Gastroesophageal sphincter (tissue), 3 donors: ENCODE measurements around the gene MAP10.

ENCODE experiments used
- EP300 ChIP-seq: sonication (generic); formaldehyde crosslinking; IDR thresholded peaks from one replicate; pipeline ENCODE4 v1.6.1; 2017; ENCODE audit warnings: antibody characterized with exemption, mild to moderate bottlenecking
- POLR2A ChIP-seq, 2 donors: fragments of 450-650 bp; IDR thresholded peaks; one replicate each; pipeline ENCODE4 v1.6.1; 2017; ENCODE audit warnings: antibody characterized with exemption in 2 of 2, mild to moderate bottlenecking in 2 of 2, moderate library complexity in 1 of 2
- TF ChIP-seq, protein P1 (sequence below), 4 experiments: fragments of 200-600 bp in 2 of 4; fragments of 450-650 bp in 2 of 4; sonication (generic) in 1 of 4; IDR thresholded peaks; one replicate each; pipeline ENCODE4 v1.5.1; 2017 to 2019; ENCODE audit warnings: antibody characterized with exemption in 4 of 4, mild to moderate bottlenecking in 2 of 4, moderate library complexity in 2 of 4

GRCh38 chr1:232795497-232796053, 9.6 kb upstream of the MAP10 start:
- TF ChIP-seq, protein P1, sequence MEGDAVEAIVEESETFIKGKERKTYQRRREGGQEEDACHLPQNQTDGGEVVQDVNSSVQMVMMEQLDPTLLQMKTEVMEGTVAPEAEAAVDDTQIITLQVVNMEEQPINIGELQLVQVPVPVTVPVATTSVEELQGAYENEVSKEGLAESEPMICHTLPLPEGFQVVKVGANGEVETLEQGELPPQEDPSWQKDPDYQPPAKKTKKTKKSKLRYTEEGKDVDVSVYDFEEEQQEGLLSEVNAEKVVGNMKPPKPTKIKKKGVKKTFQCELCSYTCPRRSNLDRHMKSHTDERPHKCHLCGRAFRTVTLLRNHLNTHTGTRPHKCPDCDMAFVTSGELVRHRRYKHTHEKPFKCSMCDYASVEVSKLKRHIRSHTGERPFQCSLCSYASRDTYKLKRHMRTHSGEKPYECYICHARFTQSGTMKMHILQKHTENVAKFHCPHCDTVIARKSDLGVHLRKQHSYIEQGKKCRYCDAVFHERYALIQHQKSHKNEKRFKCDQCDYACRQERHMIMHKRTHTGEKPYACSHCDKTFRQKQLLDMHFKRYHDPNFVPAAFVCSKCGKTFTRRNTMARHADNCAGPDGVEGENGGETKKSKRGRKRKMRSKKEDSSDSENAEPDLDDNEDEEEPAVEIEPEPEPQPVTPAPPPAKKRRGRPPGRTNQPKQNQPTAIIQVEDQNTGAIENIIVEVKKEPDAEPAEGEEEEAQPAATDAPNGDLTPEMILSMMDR (IDR thresholded peaks at IDR 0.05), result no peak
- no peak for TF ChIP-seq EP300
- no peak for TF ChIP-seq POLR2A (IDR thresholded peaks at IDR 0.05)
